HG03442 (cell line): Measurements from ENCODE around the gene ABCB8.
A peak's percentile ranks its signal among the peaks of the same experiment; 100 is the strongest.
"Not testable (repeated sequence)": the region's sequence is repeated elsewhere in the genome, so short reads cannot be mapped to it uniquely, and the experiment has no call there.

Source experiments
- ATAC-seq: cut with Tn5 transposase; IDR thresholded peaks from one replicate; pipeline ENCODE4 v1.9.1; 2021; ENCODE audit warnings: mild to moderate bottlenecking, moderate library complexity; ENCODE audit not compliant: unreplicated experiment

The ABCB8 gene

DNA sequence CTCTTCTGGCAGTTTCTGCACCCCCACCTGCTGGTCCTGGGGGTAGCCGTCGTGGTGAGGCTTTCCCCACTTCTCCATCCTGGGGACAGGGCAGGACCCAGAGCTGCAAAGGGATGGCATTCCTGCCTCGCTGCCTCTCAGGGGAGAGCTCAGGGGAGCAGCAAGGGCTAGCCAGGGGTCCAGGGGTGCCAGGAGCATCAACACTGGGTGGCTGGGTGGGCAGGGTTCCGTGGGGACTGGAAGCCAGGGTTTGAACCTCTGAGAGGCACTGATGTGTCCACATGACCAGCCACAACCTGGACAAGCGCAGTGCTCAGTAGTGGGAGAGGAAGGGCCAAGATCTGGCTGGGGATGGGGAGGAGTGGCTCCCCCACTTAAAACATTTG lies 5.6 kb downstream of the ABCB8 start:
- ATAC-seq: no peak

GRCh38 chr7:151034312-151035025 lies 6.2 kb downstream of the ABCB8 start:
- no peak for ATAC-seq

GRCh38 chr7:151035026-151035717 lies 6.9 kb downstream of the ABCB8 start:
- ATAC-seq: no peak

DNA sequence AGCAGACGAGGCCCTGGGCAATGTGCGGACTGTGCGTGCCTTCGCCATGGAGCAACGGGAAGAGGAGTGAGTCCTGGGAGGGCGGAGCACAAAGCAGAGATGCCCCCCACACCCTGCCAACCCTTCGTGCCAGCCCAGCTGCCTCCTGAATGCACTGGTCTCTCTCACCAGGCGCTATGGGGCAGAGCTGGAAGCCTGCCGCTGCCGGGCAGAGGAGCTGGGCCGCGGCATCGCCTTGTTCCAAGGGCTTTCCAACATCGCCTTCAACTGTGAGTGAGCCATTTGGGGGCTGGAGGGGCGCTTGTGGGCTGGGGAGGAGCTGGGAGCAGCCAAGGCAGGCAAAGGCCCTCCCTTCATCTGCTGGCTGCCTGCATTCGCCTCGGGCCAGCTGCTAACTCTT lies 7.7 kb downstream of the ABCB8 start:
- ATAC-seq: no peak

DNA sequence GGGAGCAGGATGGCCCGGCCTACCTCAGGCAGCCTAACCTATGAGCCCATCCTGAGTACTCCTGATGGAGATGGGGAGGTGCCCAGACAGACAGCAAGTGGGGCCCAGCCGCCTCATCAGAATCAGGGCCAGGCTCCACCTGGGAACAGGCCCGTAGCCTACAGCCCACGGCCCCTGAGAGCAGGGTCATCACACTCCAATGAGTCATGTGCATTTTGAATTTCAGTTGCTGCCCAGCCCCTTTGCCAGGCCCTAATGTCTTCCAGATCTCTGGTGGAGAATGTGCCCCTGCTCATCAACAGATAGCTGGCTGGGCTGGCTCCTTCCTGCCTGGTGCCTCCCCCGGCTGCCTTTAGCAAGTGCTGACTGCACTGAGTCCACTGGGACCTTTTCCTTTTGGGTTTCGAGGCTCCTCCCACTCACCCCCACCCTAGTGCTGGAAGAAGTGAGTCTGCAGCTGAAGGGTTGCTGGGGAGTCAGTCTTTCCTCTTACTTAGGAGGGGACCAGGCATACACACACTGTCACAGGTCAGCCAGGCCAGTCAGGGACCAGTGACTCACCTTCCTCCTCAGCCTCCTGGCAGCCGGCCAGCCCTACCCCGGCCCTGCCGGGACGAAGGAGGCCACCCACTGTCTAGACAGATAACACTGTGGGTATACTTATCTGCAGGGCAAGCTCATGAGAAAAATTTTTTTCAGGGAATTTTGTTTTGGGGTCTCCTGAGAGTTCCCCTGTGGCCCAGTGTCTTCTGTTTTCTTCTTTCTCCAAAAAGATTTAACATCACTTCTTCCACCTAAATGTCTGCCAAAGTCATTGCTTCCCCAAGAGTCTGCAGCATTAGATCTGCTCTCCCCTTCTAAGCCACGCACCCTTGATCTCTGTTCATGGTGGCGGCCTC lies 10.9 kb downstream of the ABCB8 start:
- peak; percentile 56 for ATAC-seq

- ATAC-seq: no peak
Measured at GRCh38 chr7:151039850-151040548, 11.7 kb downstream of the ABCB8 start.

GRCh38 chr7:151040616-151041375 lies 12.5 kb downstream of the ABCB8 start:
- no peak for ATAC-seq

GRCh38 chr7:151043449-151043848 lies 15.2 kb downstream of the ABCB8 start:
- ATAC-seq: not testable (repeated sequence)

DNA sequence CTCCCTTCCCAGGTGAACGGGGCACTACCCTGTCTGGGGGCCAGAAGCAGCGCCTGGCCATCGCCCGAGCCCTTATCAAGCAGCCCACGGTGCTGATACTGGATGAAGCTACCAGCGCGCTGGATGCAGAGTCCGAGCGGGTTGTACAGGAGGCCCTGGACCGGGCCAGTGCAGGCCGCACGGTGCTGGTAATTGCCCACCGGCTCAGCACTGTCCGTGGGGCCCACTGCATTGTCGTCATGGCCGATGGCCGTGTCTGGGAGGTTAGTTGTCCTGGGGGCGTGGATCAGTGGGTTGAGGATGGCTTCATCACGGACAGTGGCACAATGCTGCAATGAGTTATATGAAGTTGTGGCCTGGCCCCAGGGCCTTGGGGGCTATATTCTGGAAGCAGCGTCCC lies 15.7 kb downstream of the ABCB8 start:
- no peak for ATAC-seq

GRCh38 chr7:151045262-151045661 lies 17.0 kb downstream of the ABCB8 start:
- ATAC-seq: no peak

DNA sequence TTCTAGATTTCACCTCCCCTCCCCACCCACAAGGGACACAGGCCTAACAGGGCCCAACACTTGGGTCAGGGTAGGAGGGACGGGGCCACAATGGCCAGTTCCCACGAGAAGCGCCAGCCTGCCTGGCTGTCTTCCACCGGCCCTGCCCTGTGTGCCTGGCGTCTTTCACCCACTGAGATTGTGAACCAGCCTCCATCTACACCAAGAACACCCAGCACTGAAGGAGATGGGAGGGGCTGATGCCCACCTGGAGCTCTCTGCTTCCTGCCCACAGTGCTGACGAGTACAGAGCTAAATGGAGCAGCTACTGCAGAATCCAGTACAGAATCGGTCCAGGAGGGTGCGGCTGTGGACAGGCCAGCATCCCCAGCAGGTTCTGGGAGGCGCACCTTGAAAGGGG lies 17.7 kb downstream of the ABCB8 start:
- no peak for ATAC-seq

GRCh38 chr7:151046603-151047573 lies 18.6 kb downstream of the ABCB8 start:
- ATAC-seq: no peak

GRCh38 chr7:151047976-151048815 lies 19.9 kb downstream of the ABCB8 start, which contains the start of gene ASIC3:
ASIC3 (plus strand) TSS chr7:151048531; CDS start chr7:151048886, 355 bp downstream.
- no peak for ATAC-seq

GRCh38 chr7:151048911-151049463 lies 20.7 kb downstream of the ABCB8 start:
- no peak for ATAC-seq

DNA sequence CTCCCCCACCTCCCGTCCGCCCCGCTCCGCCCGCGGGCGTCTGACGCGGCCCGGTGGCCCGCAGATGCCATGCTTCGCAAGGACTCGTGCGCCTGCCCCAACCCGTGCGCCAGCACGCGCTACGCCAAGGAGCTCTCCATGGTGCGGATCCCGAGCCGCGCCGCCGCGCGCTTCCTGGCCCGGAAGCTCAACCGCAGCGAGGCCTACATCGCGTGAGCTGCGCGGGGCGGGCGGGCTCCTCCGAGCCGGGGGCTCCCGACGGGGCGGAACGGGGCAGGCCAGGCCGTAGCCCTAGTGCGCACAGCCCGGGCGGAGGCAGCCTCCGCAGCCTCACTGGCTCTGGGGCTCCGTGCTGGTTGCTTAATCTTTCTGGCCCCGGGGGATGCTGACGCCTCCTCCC lies 22.9 kb downstream of the ABCB8 start:
- no peak for ATAC-seq

DNA sequence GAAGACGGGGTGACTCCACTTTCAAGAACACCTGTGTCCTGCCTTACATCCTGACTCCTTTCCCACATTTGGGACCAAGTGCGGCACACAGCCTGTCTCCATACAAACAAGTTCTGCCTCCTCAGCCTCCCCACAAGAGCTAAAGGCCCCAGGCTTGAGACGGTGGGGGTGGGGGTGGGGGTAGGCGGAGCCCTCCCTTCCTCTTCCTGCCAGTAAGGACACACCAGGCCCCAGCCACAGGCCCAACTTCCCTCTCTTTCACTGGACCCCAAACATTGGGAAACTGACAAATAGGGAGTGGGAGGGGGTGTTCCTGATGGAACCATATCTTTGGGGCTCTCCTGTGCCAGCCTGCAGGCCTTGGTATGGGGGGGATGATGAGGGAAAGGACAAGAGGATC lies 24.8 kb downstream of the ABCB8 start:
- no peak for ATAC-seq

GRCh38 chr7:151053751-151054150 lies 25.5 kb downstream of the ABCB8 start:
- ATAC-seq: no peak

DNA sequence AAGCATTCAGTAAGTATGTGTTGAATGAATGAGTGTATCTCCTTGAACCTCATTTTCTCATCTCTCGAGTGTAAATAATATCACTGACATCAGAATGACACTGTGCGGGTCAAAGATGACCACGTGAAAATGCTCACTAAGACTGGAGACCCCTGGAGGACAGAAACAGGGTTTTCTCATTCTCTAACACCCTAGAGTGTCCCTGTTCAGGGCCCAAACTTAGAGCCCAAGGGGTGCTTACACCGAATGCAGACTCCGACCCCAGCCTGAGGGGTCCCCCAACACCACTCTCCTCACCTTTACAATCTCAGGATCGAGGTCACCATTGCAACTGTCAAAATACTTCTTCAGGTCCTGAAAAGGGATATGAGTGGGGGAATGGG lies 28.0 kb downstream of the ABCB8 start:
- ATAC-seq: no peak
